ENCODE results near the gene INAFM2.

INAFM2 gene

GRCh38 chr15:40345225-40345866, 21.9 kb downstream of the INAFM2 start:
- DNase-seq: no peak

DNA sequence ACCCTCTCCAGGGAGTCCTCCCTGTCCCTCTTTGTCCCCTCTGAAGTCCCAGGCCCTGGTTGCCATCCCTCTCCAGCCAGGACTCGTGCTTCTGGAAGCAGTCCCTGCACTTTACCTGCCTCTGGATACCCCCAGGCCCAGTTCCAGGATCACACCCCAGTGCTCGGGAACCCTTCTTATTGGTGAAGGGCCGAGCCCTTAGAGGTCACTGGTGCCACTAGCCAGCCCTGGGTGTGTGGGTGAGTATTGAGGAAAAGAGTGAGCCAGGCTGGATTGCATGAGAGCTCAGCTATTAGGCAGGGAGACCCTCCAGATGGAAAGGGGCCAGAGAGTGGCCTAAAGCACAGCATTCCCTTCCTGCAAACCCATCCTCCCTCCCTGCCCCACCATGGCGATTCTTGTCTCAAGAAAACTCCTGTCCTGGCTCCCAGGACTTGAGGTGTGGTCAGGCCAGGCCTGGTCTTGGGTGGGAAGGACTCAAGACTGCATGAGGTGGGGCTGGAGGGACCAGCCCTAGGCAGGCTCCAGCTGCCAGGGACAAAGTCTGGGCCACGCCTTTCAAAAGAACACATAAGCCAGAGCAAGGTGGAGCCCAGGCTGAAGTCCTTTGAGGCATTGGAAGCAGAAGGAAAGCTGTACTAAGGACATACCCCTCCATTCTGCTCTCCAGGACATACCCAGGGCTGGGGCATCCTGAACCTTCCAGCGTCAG, 22.5 kb downstream of the INAFM2 start:
- DNase-seq: no peak

DNA sequence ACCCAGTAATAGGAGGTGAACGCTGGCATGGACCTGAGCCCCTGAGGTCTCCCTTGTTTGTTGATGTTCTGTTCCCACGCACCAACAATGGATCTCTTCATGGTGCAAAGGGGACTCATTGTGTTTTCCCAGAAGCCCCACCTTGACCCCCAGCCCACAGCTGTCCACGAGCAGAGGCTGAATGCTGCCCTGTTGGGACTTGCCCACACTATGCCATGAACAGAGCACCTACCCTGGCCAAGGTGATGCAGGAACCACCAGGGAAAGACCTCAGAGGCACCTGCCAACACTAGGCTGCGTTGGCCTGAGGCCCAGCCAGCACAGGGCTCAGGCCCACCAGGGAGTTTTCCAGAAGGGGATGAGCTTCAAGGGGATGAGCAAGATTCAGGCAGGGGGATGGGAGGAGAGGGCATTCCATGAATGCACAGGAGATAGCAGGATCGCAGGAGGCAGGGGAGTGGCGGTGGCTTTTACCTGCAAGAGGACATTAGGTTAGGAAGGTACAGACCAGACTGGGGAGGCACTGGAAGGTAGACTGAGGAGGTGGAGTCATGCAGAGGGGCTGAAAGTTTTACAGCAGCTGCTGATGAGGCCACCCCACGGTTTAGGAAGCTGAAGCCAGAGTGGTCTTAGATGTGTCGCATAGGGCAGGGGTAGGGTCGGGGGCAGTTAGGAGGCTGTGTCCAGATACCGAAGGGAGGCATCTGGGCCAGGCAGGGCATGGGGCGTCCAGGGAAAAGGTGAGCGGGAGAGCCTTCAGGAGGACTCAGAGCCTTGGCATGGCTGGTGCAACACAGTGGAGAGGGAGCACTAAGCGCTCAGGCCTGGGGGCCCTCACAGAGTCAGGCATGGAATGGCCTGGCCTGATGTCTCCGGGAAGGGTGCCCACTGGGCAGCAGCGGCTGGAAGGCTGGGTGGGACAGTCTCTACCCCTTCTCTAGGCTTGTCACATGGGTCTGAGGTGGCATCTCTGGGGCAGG, 23.4 kb downstream of the INAFM2 start:
- DNase-seq: no peak

GRCh38 chr15:40347559-40348473, 24.3 kb downstream of the INAFM2 start:
- DNase-seq: no peak

DNA sequence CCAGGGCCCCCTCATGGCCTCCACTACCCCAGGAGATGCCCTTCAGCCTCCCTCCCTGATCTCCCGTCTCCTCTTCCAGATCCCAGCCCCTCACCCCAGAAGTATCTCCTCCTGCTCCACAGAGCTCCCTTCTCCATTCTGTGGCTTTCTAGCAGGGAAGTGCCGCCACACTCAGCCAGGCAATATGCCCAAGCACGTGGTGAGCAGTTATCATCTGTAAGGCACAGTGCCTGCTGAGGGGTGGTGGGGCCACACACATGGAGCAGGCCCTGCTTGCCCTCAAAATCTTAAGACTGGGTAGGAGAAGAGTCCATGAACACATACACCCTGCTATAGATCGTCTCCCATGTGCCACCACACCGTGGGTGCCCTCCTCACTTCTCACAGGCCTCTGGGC, 25.0 kb downstream of the INAFM2 start:
- DNase-seq: no peak

- DNase-seq: no peak
These were observed 25.7 kb downstream of the INAFM2 start for GRCh38 chr15:40349163-40349562.

- DNase-seq: no peak
These were observed 28.9 kb downstream of the INAFM2 start for GRCh38 chr15:40352281-40352901.

GRCh38 chr15:40353697-40354096, 30.2 kb downstream of the INAFM2 start:
- DNase-seq: no peak

DNA sequence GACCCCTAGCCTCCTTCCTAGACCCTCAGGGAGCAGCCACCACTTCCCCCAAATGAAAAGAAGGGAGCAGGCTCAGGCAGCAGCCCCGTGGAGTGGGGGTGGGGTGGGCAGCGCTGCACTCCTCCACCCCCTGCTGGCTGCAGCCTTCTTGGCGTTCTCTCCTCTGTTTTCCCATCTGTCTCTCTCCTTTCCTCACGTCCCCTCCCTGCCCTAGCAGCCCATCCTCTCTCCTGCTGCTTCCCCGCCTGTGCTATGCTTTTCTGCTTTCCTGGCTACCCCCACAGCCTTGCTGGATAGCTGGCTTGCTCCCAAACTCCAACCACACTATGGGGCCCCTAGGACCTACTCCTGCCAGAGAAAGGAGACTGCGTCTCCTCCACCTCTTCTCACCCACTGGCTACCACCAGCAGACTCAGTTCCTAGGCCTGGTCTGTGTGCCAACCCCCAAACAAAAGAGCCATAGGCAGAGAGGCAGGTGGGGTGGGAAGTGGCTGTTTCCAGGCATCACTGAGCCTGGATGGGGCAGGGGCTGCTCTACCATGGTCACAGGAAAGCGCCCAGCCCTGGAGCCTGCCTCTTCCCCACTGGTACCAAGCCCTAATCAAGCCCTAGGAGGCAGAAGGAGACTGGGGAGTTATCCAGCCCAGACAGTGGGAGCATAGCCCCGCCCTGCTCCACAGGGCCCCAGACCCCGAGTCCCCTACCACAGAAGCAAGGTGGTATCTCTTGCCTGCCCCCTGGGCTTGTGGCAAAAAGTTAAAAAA, 31.1 kb downstream of the INAFM2 start:
- DNase-seq: no peak

DNA sequence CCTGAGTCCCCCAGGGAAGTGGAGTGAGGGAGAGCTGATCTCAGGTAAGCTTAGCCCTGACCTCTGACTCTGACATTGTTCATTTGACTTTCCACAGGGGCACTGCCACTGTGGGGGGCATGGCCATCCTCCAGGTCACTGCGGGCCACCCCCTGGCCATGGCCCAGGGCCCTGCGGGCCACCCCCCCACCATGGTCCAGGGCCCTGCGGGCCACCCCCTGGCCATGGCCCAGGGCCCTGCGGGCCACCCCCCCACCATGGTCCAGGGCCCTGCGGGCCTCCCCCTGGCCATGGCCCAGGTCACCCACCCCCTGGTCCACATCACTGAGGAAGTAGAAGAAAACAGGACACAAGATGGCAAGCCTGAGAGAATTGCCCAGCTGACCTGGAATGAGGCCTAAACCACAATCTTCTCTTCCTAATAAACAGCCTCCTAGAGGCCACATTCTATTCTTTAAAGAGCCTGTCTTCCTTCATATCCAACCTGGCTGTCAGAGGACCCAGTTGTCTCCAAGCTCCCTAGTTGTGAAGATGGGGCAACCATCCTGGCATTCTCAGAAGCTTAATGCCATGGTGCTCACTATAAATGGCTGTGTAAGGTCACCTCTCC, 32.6 kb downstream of the INAFM2 start:
- no peak for DNase-seq

DNA sequence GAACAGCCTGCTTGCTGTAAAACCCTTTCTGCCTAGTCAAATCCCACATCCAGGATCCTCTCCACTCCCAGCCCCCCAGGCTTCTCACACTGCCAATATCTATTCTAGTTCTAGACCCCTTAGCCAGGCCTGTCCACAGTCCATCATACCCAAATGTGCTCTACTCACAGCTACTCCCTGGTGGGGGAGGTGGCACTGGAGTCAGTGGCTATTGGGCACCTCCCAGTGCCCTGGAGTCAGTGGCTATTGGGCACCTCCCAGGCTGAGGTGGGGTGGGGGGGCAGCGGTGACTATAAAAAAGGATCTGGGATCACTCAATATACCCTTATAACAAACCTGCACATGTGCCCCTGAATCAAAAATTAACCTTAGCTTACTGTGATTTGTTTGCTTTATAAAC, 33.8 kb downstream of the INAFM2 start:
- no peak for DNase-seq

- peak; percentile 80 to 90 (median 84) for DNase-seq
These were observed 34.4 kb downstream of the INAFM2 start, which contains the start of gene DISP2 for GRCh38 chr15:40357723-40358470. Gene DISP2 (plus strand): TSS chr15:40358219. CDS start chr15:40358322, 103 bp downstream.

- DNase-seq: no peak
These were observed 35.2 kb downstream of the INAFM2 start for GRCh38 chr15:40358471-40359353.

DNA sequence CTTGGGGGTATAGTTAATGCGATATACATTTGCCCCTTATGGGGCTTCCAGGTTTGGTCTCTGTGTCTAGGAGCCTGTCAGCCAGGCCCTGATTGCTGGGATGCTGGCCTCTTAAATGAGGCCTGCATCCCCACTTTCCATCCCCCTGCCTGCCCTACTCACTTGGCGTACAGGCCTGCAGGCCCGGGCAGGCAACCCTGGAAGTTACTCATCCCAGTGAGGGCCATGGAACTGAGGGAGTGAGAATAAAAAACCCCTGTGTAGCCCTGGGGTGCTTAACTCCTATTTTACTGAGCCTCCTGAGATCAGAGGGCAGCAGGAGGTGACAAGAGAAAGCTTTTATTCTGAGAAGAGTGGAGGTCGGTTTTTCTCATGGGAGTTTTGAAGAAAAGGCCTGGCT, 36.5 kb downstream of the INAFM2 start:
- no peak for DNase-seq

DNA sequence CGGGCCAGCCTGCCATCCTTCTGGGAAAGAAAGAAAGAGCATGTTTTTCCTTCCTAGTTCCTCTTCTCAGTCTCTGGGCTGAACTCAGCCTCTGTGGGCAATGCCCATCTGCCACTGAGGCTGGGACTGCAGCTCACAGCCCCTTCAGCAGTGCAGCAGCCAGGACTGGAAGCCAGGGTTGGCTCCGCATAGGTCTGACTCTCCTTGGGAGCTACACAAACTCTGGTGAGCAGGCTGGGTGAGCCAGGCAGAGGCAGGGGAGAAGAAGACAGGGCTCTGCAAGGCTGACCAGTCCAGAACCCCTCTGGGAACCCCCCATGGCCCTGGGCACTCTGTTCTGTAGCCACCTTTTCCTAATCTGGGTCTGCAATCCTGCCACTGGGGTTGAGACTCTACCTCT, 38.1 kb downstream of the INAFM2 start:
- no peak for DNase-seq

- no peak for DNase-seq
These were observed 40.1 kb downstream of the INAFM2 start for GRCh38 chr15:40363611-40364010.

- no peak for DNase-seq
These were observed 40.8 kb downstream of the INAFM2 start for GRCh38 chr15:40364251-40364650.

GRCh38 chr15:40365016-40365415, 41.5 kb downstream of the INAFM2 start:
- DNase-seq: no peak
